H9 (cell line): ENCODE data around the gene SLCO3A1. TPM values are rescaled to one million over a fixed set of nuclear protein-coding genes. Genes with fewer than 3 reads are reported as not detected.

Source experiments
- DNase-seq: peaks from one replicate; pipeline ENCODE4 v3.0.0-alpha.2; 2017
- H2AFZ ChIP-seq: one replicate; pipeline ENCODE4 v1.6.1; 2013; ENCODE audit warnings: mild to moderate bottlenecking, low read length, control low read depth, moderate library complexity
- H2AK5ac ChIP-seq: 2 replicates; pipeline ENCODE4 v1.6.1; 2013; ENCODE audit warnings: low read length, control low read depth, mixed read lengths; ENCODE audit not compliant: insufficient read length
- H2BK120ac ChIP-seq: one replicate; pipeline ENCODE4 v1.6.1; 2013; ENCODE audit warnings: low read depth, mild to moderate bottlenecking, low read length, control low read depth, inconsistent platforms; ENCODE audit not compliant: poor library complexity, severe bottlenecking
- H2BK12ac ChIP-seq: 2 replicates; pipeline ENCODE4 v1.6.1; 2013; ENCODE audit warnings: low read length, control low read depth, mixed read lengths, low read depth; ENCODE audit not compliant: insufficient read length
- H2BK15ac ChIP-seq: 2 replicates; pipeline ENCODE4 v1.6.1; 2013; ENCODE audit warnings: low read depth, low read length, control low read depth
- H2BK20ac ChIP-seq: one replicate; pipeline ENCODE4 v1.6.1; 2013; ENCODE audit warnings: low read depth, mild to moderate bottlenecking, low read length, control low read depth, inconsistent platforms; ENCODE audit not compliant: poor library complexity, severe bottlenecking
- H2BK5ac ChIP-seq: 2 replicates; pipeline ENCODE4 v1.6.1; 2013; ENCODE audit warnings: low read length, control low read depth, mixed read lengths; ENCODE audit not compliant: insufficient read length
- H3K14ac ChIP-seq: 2 replicates; pipeline ENCODE4 v1.6.1; 2013; ENCODE audit warnings: low read length, control low read depth; ENCODE audit not compliant: insufficient read depth
- H3K18ac ChIP-seq: 2 replicates; pipeline ENCODE4 v1.6.1; 2013; ENCODE audit warnings: low read depth, mild to moderate bottlenecking, mixed read lengths, low read length, control low read depth; ENCODE audit not compliant: insufficient read length
- H3K23ac ChIP-seq: 2 replicates; pipeline ENCODE4 v1.6.1; 2013; ENCODE audit warnings: low read length, control low read depth, mixed read lengths, low read depth; ENCODE audit not compliant: insufficient read length
- H3K23me2 ChIP-seq: 2 replicates; pipeline ENCODE4 v1.6.1; 2013; ENCODE audit warnings: low read depth, mild to moderate bottlenecking, mixed read lengths, low read length, control low read depth; ENCODE audit not compliant: insufficient read length, poor library complexity, severe bottlenecking
- H3K27ac ChIP-seq: 2 replicates; pipeline ENCODE4 v1.5.1; 2013; ENCODE audit warnings: low read length, control low read depth, mixed read lengths, low read depth; ENCODE audit not compliant: insufficient read length
- H3K27me3 ChIP-seq: 2 replicates; pipeline ENCODE4 v1.6.1; 2013; ENCODE audit warnings: low read length, control low read depth, inconsistent platforms; ENCODE audit not compliant: insufficient read depth
- H3K4ac ChIP-seq: 2 replicates; pipeline ENCODE4 v1.6.1; 2013; ENCODE audit warnings: low read depth, mild to moderate bottlenecking, control low read depth, inconsistent platforms, low read length, moderate library complexity
- H3K4me1 ChIP-seq: 2 replicates; pipeline ENCODE4 v1.6.1; 2013; ENCODE audit warnings: low read length, control low read depth, inconsistent platforms; ENCODE audit not compliant: insufficient read depth
- H3K4me2 ChIP-seq: 2 replicates; pipeline ENCODE4 v1.6.1; 2013; ENCODE audit warnings: low read length, control low read depth, mixed read lengths; ENCODE audit not compliant: insufficient read length, insufficient read depth
- H3K56ac ChIP-seq: 2 replicates; pipeline ENCODE4 v1.6.1; 2013; ENCODE audit warnings: low read depth, mild to moderate bottlenecking, mixed read lengths, low read length, control low read depth; ENCODE audit not compliant: insufficient read length
- H3K79me1 ChIP-seq: 2 replicates; pipeline ENCODE4 v1.6.1; 2013; ENCODE audit warnings: low read depth, mild to moderate bottlenecking, moderate library complexity, low read length, control low read depth, inconsistent platforms; ENCODE audit not compliant: insufficient read depth, poor library complexity, severe bottlenecking
- H3K79me2 ChIP-seq: 2 replicates; pipeline ENCODE4 v1.6.1; 2013; ENCODE audit warnings: low read length, control low read depth, inconsistent platforms; ENCODE audit not compliant: insufficient read depth
- H3K9ac ChIP-seq: 2 replicates; pipeline ENCODE4 v1.6.1; 2013; ENCODE audit warnings: low read length, control low read depth, mixed read lengths; ENCODE audit not compliant: insufficient read length; ENCODE audit errors: extremely low read depth
- H3K9me3 ChIP-seq: one replicate; pipeline ENCODE4 v1.6.1; 2013; ENCODE audit warnings: low read depth, low read length, inconsistent platforms; ENCODE audit not compliant: control insufficient read depth
- H3T11ph ChIP-seq: one replicate; pipeline ENCODE4 v1.6.1; 2013; ENCODE audit warnings: mild to moderate bottlenecking, low read length, control low read depth, inconsistent platforms
- H4K20me1 ChIP-seq: one replicate; pipeline ENCODE4 v1.6.1; 2013; ENCODE audit not compliant: control insufficient read depth, insufficient read length, insufficient read depth
- H4K5ac ChIP-seq: 2 replicates; pipeline ENCODE4 v1.6.1; 2013; ENCODE audit warnings: low read depth, mild to moderate bottlenecking, mixed read lengths, low read length, control low read depth; ENCODE audit not compliant: insufficient read length
- H4K8ac ChIP-seq: replicated peaks from 2 replicates; pipeline ENCODE4 v1.6.1; 2013; ENCODE audit warnings: low read length, control low read depth, mixed read lengths, low read depth; ENCODE audit not compliant: insufficient read length
- H4K91ac ChIP-seq: 2 replicates; pipeline ENCODE4 v1.6.1; 2013; ENCODE audit warnings: low read depth, mild to moderate bottlenecking, moderate library complexity, mixed read lengths, low read length, control low read depth; ENCODE audit not compliant: insufficient read length
- H3K27ac Mint-ChIP-seq, 3 experiments: 2 replicates in 2 of 3; 3 replicates in 1 of 3; pipeline ENCODE4 v1.8.0; 2020 to 2021; ENCODE audit warnings: mixed read lengths in 3 of 3, mild to moderate bottlenecking in 1 of 3, moderate library complexity in 1 of 3
- H3K27me3 Mint-ChIP-seq: 2 replicates; pipeline ENCODE4 v1.8.0; 2021; ENCODE audit warnings: low read depth, mild to moderate bottlenecking, moderate library complexity, mixed read lengths
- H3K36me3 Mint-ChIP-seq, 3 experiments: 2 replicates in 2 of 3; 3 replicates in 1 of 3; pipeline ENCODE4 v1.8.0; 2020 to 2021; ENCODE audit warnings: low read depth in 3 of 3, mixed read lengths in 3 of 3; ENCODE audit not compliant: insufficient read depth in 1 of 3
- H3K4me1 Mint-ChIP-seq, 2 experiments: 2 replicates each; pipeline ENCODE4 v1.8.0; 2020; ENCODE audit warnings: mixed read lengths in 2 of 2
- H3K4me3 Mint-ChIP-seq, 2 experiments: 2 replicates in 1 of 2; 3 replicates in 1 of 2; pipeline ENCODE4 v1.8.0; 2020 to 2021; ENCODE audit warnings: mild to moderate bottlenecking in 2 of 2, mixed read lengths in 2 of 2, moderate library complexity in 1 of 2
- H3K9me3 Mint-ChIP-seq, 2 experiments: 2 replicates in 1 of 2; 3 replicates in 1 of 2; pipeline ENCODE4 v1.8.0; 2020; ENCODE audit warnings: mild to moderate bottlenecking in 2 of 2, mixed read lengths in 2 of 2, moderate library complexity in 1 of 2
- CTCF ChIP-seq: fragments of 200-600 bp; sonication (generic); conservative IDR thresholded peaks from 3 replicates; pipeline ENCODE4 v1.8.0; 2021; ENCODE audit warnings: antibody characterized with exemption, mild to moderate bottlenecking
- WGBS: extraction: QIAGEN DNeasy Blood & Tissue Kit; methylation state at CpG from one replicate; pipeline ENCODE4 v1.1.7; 2013; ENCODE audit warnings: missing lambda C conversion rate, low lambda C conversion rate, mixed read lengths; ENCODE audit not compliant: insufficient read length; ENCODE audit errors: extremely low coverage; 5-methylcytosine and 5-hydroxymethylcytosine counted together
- total RNA-seq: library from RNA; stranded (reverse); gene quantifications from 2 replicates; pipeline ENCODE4 v1.2.1, GENCODE V29; 2021

Gene SLCO3A1
- total RNA-seq, 1 experiment from 2014 or later: 9.4 TPM

- Mint-ChIP-seq H3K27me3 (peaks cover 2% of the 10 kb centered on the region; the same call in 1 of the 2 replicates), H3K4me3 (no peak overlapping the region), H3K9me3 (no peaks in the 10 kb centered on the region), H3K27ac (peak overlapping the region in 1 of 3 experiments; percentile 26; a peak in 1 of 7 replicates), H3K4me1 (peaks cover 16 to 25% of the 10 kb centered on the region in 2 experiments), H3K36me3 (no peaks in the 10 kb centered on the region)
- Histone ChIP-seq H2BK20ac (no peak overlapping the region), H3K9me3 (no peaks in the 10 kb centered on the region), H3T11ph (no peak overlapping the region), H3K4me2 (peak overlapping the region; percentile 7), H3K79me1 (no peaks in the 10 kb centered on the region), H3K27me3 (no peaks in the 10 kb centered on the region), H2BK15ac (no peak overlapping the region), H2BK12ac (no peak overlapping the region), H3K4me1 (peaks cover 9% of the 10 kb centered on the region; the same call in 1 of the 2 replicates), H3K9ac (no peak overlapping the region), H4K8ac (no peak overlapping the region), H3K23me2 (no peaks in the 10 kb centered on the region), H3K23ac (no peak overlapping the region), H3K4ac (no peak overlapping the region), H2AFZ (no peak overlapping the region), H2BK120ac (no peak overlapping the region), H3K14ac (no peak overlapping the region; the same call in 1 of the 2 replicates), H4K91ac (no peak overlapping the region), H3K79me2 (no peaks in the 10 kb centered on the region), H4K20me1 (no peaks in the 10 kb centered on the region), H3K27ac (no peak overlapping the region), H2AK5ac (no peak overlapping the region), H4K5ac (no peak overlapping the region), H3K18ac (no peak overlapping the region), H3K56ac (no peak overlapping the region), H2BK5ac (no peak overlapping the region)
- WGBS: no CpG with 5 or more reads among the region's 14 CpGs
- TF ChIP-seq CTCF: no peak
- DNase-seq: peak; percentile 38
Measured at GRCh38 chr15:92011611-92012367, 158.3 kb downstream of the SLCO3A1 start.
